NCI-H69 (cell line): Measurements from ENCODE around the gene MGLL.
A peak's percentile ranks its signal among the peaks of the same experiment; 100 is the strongest.

Experiments used
- DNase-seq: peaks from one replicate; lab custom pipeline; 2025; lab: John Stamatoyannopoulos, UW

The MGLL gene

GRCh38 chr3:127835993-127836882, 13.9 kb upstream of the MGLL start:
- no peak for DNase-seq

- no peak for DNase-seq
Measured at GRCh38 chr3:127834771-127835170, 12.5 kb upstream of the MGLL start.

GRCh38 chr3:127833281-127834032, 11.1 kb upstream of the MGLL start:
- DNase-seq = peak; percentile 4

GRCh38 chr3:127831723-127832172, 9.4 kb upstream of the MGLL start:
- peak; percentile 26 for DNase-seq

GRCh38 chr3:127829537-127829936, 7.2 kb upstream of the MGLL start:
- DNase-seq = no peak

- no peak for DNase-seq
Measured at GRCh38 chr3:127827808-127828207, 5.5 kb upstream of the MGLL start.

- DNase-seq = no peak
Measured at GRCh38 chr3:127825756-127826155, 3.4 kb upstream of the MGLL start.

GRCh38 chr3:127824151-127824825, 2.0 kb upstream of the MGLL start:
- DNase-seq = no peak

- no peak for DNase-seq
Measured at GRCh38 chr3:127823426-127823857, 1.1 kb upstream of the MGLL start.

GRCh38 chr3:127822682-127823425, 539 bp upstream of the MGLL start:
- peak; percentile 59 for DNase-seq

- peak; percentile 29 for DNase-seq
Measured at GRCh38 chr3:127821394-127821793, 921 bp downstream of the MGLL start.

- peak; percentile 52 for DNase-seq
Measured at GRCh38 chr3:127820826-127821313, 1.4 kb downstream of the MGLL start.

- peak; percentile 24 for DNase-seq
Measured at GRCh38 chr3:127820221-127820825, 2.0 kb downstream of the MGLL start.

GRCh38 chr3:127819656-127820055, 2.7 kb downstream of the MGLL start:
- DNase-seq = no peak

- peak; percentile 12 for DNase-seq
Measured at GRCh38 chr3:127819086-127819485, 3.2 kb downstream of the MGLL start.

GRCh38 chr3:127817406-127817841, 4.9 kb downstream of the MGLL start:
- DNase-seq = peak; percentile 72

GRCh38 chr3:127816783-127817405, 5.4 kb downstream of the MGLL start:
- no peak for DNase-seq

GRCh38 chr3:127815641-127816605, 6.4 kb downstream of the MGLL start:
- peak; percentile 91 for DNase-seq

- no peak for DNase-seq
Measured at GRCh38 chr3:127815001-127815400, 7.3 kb downstream of the MGLL start.
